WTC11 (cell line): ENCODE results near the gene NFX1. TPM values are rescaled to one million over a fixed set of nuclear protein-coding genes. Genes with fewer than 3 reads are reported as not detected.

Source experiments
- ATAC-seq: fragments of 200-7000 bp; cut with Tn5 transposase; 2 replicates; pipeline ENCODE4 v1.10.0; 2021; ENCODE audit warnings: mild to moderate bottlenecking, moderate library complexity
- CTCF ChIA-PET: fragments of 300-600 bp; sonication (Branson Sonifier 250); formaldehyde crosslinking; loops from one replicate; lab custom pipeline; 2021; ENCODE audit warnings: antibody characterized with exemption; lab: Charles Lee
- POLR2A ChIA-PET: fragments of 350-600 bp; sonication (Branson Sonifier 250); formaldehyde crosslinking; loops from one replicate; lab custom pipeline; 2021; ENCODE audit warnings: antibody characterized with exemption; lab: Charles Lee
- DNase-seq: peaks from one replicate; pipeline ENCODE4 v3.0.0; 2021; ENCODE audit warnings: low spot score
- H3K27ac Mint-ChIP-seq: 2 replicates; pipeline ENCODE4 v1.8.0; 2021; ENCODE audit warnings: mixed read lengths
- H3K27me3 Mint-ChIP-seq: 2 replicates; pipeline ENCODE4 v1.8.0; 2021; ENCODE audit warnings: low read depth, mild to moderate bottlenecking, moderate library complexity, mixed read lengths
- H3K36me3 Mint-ChIP-seq: 2 replicates; pipeline ENCODE4 v1.8.0; 2021; ENCODE audit warnings: mixed read lengths
- H3K4me1 Mint-ChIP-seq: 2 replicates; pipeline ENCODE4 v1.8.0; 2022; ENCODE audit warnings: mixed read lengths
- H3K4me3 Mint-ChIP-seq: 2 replicates; pipeline ENCODE4 v1.8.0; 2021; ENCODE audit warnings: mild to moderate bottlenecking, moderate library complexity, mixed read lengths
- H3K9me3 Mint-ChIP-seq: 2 replicates; pipeline ENCODE4 v1.8.0; 2021; ENCODE audit warnings: mixed read lengths
- ATF3 ChIP-seq: sonication (generic); formaldehyde crosslinking; conservative IDR thresholded peaks from 2 replicates; pipeline ENCODE4 v1.8.1; 2022; ENCODE audit warnings: mild to moderate bottlenecking, missing genetic modification reagents
- ATF6 ChIP-seq: sonication (generic); formaldehyde crosslinking; IDR thresholded peaks from 2 replicates; pipeline ENCODE4 v1.8.1; 2023; ENCODE audit warnings: mild to moderate bottlenecking, missing genetic modification reagents
- CBFB ChIP-seq: sonication (generic); formaldehyde crosslinking; IDR thresholded peaks from 2 replicates; pipeline ENCODE4 v1.8.1; 2022; ENCODE audit warnings: mild to moderate bottlenecking, low read depth, missing genetic modification reagents
- CDX4 ChIP-seq: fragments of 250-450 bp; sonication (Bioruptor Pico); IDR thresholded peaks from 2 replicates; pipeline ENCODE4 v1.9.0; 2021; ENCODE audit warnings: moderate library complexity, mild to moderate bottlenecking, inconsistent platforms, borderline replicate concordance
- CTCF ChIP-seq: fragments of 200-600 bp; IDR thresholded peaks from 2 replicates; pipeline ENCODE4 v1.8.0; 2022; ENCODE audit warnings: antibody characterized with exemption
- FOXP1 ChIP-seq: sonication (generic); formaldehyde crosslinking; IDR thresholded peaks from 2 replicates; pipeline ENCODE4 v1.8.0; 2022; ENCODE audit warnings: missing genetic modification reagents, mild to moderate bottlenecking, moderate library complexity, borderline replicate concordance
- FOXP4 ChIP-seq: sonication (generic); formaldehyde crosslinking; IDR thresholded peaks from 2 replicates; pipeline ENCODE4 v1.8.0; 2022; ENCODE audit warnings: mild to moderate bottlenecking, missing genetic modification reagents
- GABPB1 ChIP-seq: sonication (generic); formaldehyde crosslinking; IDR thresholded peaks from 2 replicates; pipeline ENCODE4 v1.8.1; 2023; ENCODE audit warnings: mild to moderate bottlenecking, missing genetic modification reagents
- NR3C1 ChIP-seq: sonication (generic); formaldehyde crosslinking; conservative IDR thresholded peaks from 2 replicates; pipeline ENCODE4 v1.8.1; 2023; ENCODE audit warnings: low read depth, mild to moderate bottlenecking, missing genetic modification reagents
- PRDM15 ChIP-seq: sonication (generic); formaldehyde crosslinking; IDR thresholded peaks from 2 replicates; pipeline ENCODE4 v1.8.0; 2022; ENCODE audit warnings: missing genetic modification reagents
- RELA ChIP-seq: sonication (generic); formaldehyde crosslinking; IDR thresholded peaks from 2 replicates; pipeline ENCODE4 v1.8.1; 2022; ENCODE audit warnings: missing genetic modification reagents, mild to moderate bottlenecking, borderline replicate concordance
- RORB ChIP-seq: fragments of 250-450 bp; sonication (Bioruptor Pico); IDR thresholded peaks from 2 replicates; pipeline ENCODE4 v1.9.0; 2021; ENCODE audit warnings: mild to moderate bottlenecking
- STAT6 ChIP-seq: sonication (generic); formaldehyde crosslinking; conservative IDR thresholded peaks from 2 replicates; pipeline ENCODE4 v1.8.1; 2023; ENCODE audit warnings: mild to moderate bottlenecking, low read depth, missing genetic modification reagents, moderate library complexity
- TEAD1 ChIP-seq: sonication (generic); formaldehyde crosslinking; IDR thresholded peaks from 2 replicates; pipeline ENCODE4 v1.8.0; 2022; ENCODE audit warnings: mild to moderate bottlenecking, missing genetic modification reagents
- ZNF121 ChIP-seq: sonication (generic); formaldehyde crosslinking; IDR thresholded peaks from 2 replicates; pipeline ENCODE4 v1.8.0; 2023; ENCODE audit warnings: missing genetic modification reagents
- ZNF138 ChIP-seq: sonication (generic); formaldehyde crosslinking; conservative IDR thresholded peaks from 2 replicates; pipeline ENCODE4 v1.8.1; 2022; ENCODE audit warnings: mild to moderate bottlenecking, moderate library complexity, missing genetic modification reagents
- ZNF416 ChIP-seq: fragments of 250-450 bp; sonication (Bioruptor Pico); IDR thresholded peaks from 2 replicates; pipeline ENCODE4 v1.9.0; 2021; ENCODE audit warnings: mild to moderate bottlenecking, inconsistent platforms
- ZSCAN18 ChIP-seq: fragments of 250-450 bp; sonication (Bioruptor Pico); IDR thresholded peaks from 2 replicates; pipeline ENCODE4 v2.1.2; 2022; ENCODE audit warnings: mild to moderate bottlenecking, moderate library complexity
- total RNA-seq: library from RNA; stranded (reverse); gene quantifications from 3 replicates; pipeline ENCODE4 v1.2.3, GENCODE V29; 2021

The NFX1 gene
- total RNA-seq, 1 experiment from 2014 or later, result 30.9 TPM

GRCh38 chr9:33272061-33272460 lies 18.3 kb upstream of the NFX1 start:
- no peaks in the 10 kb centered on the region for H3K4me1 Mint-ChIP-seq
- TF ChIP-seq FOXP4 (CRISPR knock-in tag), result no peak
- TF ChIP-seq FOXP1, result no peak
- TF ChIP-seq ZNF121, result no peak
- no peak for TF ChIP-seq CDX4 (CRISPR knock-in tag)
- TF ChIP-seq PRDM15 (CRISPR knock-in tag), result no peak
- TF ChIP-seq ZSCAN18 (CRISPR knock-in tag), result no peak
- TF ChIP-seq ZNF416 (CRISPR knock-in tag), result no peak
- no peak for TF ChIP-seq STAT6 (CRISPR knock-in tag)
- no peak for TF ChIP-seq ZNF138 (CRISPR knock-in tag)
- TF ChIP-seq TEAD1 (CRISPR knock-in tag), result no peak
- TF ChIP-seq CTCF, result no peak
- no peak for TF ChIP-seq GABPB1 (CRISPR knock-in tag)
- no peak for TF ChIP-seq RORB (CRISPR knock-in tag)
- no peak for TF ChIP-seq CBFB (CRISPR knock-in tag)
- no peak for TF ChIP-seq RELA (CRISPR knock-in tag)
- TF ChIP-seq ATF6 (CRISPR knock-in tag), result no peak
- TF ChIP-seq NR3C1 (CRISPR knock-in tag), result no peak
- TF ChIP-seq ATF3 (CRISPR knock-in tag), result no peak
- TF ChIP-seq, all 79 proteins: peak for 0
- ChIA-PET POLR2A (no interaction called here), CTCF (no interaction called here)
- Mint-ChIP-seq H3K4me3 (no peak overlapping the region), H3K36me3 (peaks cover 49% of the 10 kb centered on the region), H3K27me3 (no peaks in the 10 kb centered on the region), H3K27ac (no peak overlapping the region), H3K9me3 (no peaks in the 10 kb centered on the region)
- DNase-seq (no peak), ATAC-seq (no peak)
